NCI-H2081 (cell line): ENCODE data around the gene NRP1.
A peak's percentile ranks its signal among the peaks of the same experiment; 100 is the strongest.

ENCODE experiments used
- DNase-seq, 2 experiments: peaks; one replicate each; lab custom pipeline; 2025; lab: John Stamatoyannopoulos, UW

NRP1 gene

GRCh38 chr10:33349268-33349667 is 14.8 kb upstream of the NRP1 start:
- DNase-seq: no peak

GRCh38 chr10:33347211-33347610 is 12.7 kb upstream of the NRP1 start:
- DNase-seq: no peak

- DNase-seq: no peak
These were observed 10.8 kb upstream of the NRP1 start for GRCh38 chr10:33345236-33345635.

GRCh38 chr10:33344676-33345075 is 10.2 kb upstream of the NRP1 start:
- no peak for DNase-seq

GRCh38 chr10:33341637-33342036 is 7.2 kb upstream of the NRP1 start:
- no peak for DNase-seq

GRCh38 chr10:33337326-33337957 is 3.0 kb upstream of the NRP1 start:
- DNase-seq: no peak

- DNase-seq: no peak
These were observed 2.3 kb upstream of the NRP1 start for GRCh38 chr10:33336582-33337325.

- no peak for DNase-seq
These were observed 1.5 kb upstream of the NRP1 start for GRCh38 chr10:33335801-33336581.

GRCh38 chr10:33335551-33335800 is 1.0 kb upstream of the NRP1 start:
- DNase-seq: peak in 1 of 2 experiments; percentile 42

GRCh38 chr10:33334805-33335550 is 511 bp upstream of the NRP1 start:
- DNase-seq: peak; percentile 42 to 68

- DNase-seq: no peak
These were observed 986 bp downstream of the NRP1 start for GRCh38 chr10:33333260-33334101.

GRCh38 chr10:33332183-33333065 is 2.0 kb downstream of the NRP1 start:
- DNase-seq: no peak

- DNase-seq: no peak
These were observed 3.1 kb downstream of the NRP1 start for GRCh38 chr10:33331379-33331694.

GRCh38 chr10:33330543-33331378 is 3.7 kb downstream of the NRP1 start:
- DNase-seq: peak; percentile 68 to 70

GRCh38 chr10:33329178-33329577 is 5.3 kb downstream of the NRP1 start:
- no peak for DNase-seq

GRCh38 chr10:33328253-33328652 is 6.2 kb downstream of the NRP1 start:
- no peak for DNase-seq

GRCh38 chr10:33327751-33328150 is 6.7 kb downstream of the NRP1 start:
- no peak for DNase-seq

- DNase-seq: no peak
These were observed 7.5 kb downstream of the NRP1 start for GRCh38 chr10:33326933-33327332.

- DNase-seq: peak in 1 of 2 experiments; percentile 6
These were observed 8.5 kb downstream of the NRP1 start for GRCh38 chr10:33325929-33326328.

GRCh38 chr10:33323721-33324120 is 10.7 kb downstream of the NRP1 start:
- DNase-seq: no peak
